Suppressor macrophage (primary cell): ENCODE results near the gene ZBTB44.
"Not testable (repeated sequence)": the region's sequence is repeated elsewhere in the genome, so short reads cannot be mapped to it uniquely, and the experiment has no call there.

Experiments
- DNase-seq, 4 experiments: peaks; one replicate each; pipeline ENCODE4 v3.0.0-alpha.2; 2020 to 2022

The ZBTB44 gene

DNA sequence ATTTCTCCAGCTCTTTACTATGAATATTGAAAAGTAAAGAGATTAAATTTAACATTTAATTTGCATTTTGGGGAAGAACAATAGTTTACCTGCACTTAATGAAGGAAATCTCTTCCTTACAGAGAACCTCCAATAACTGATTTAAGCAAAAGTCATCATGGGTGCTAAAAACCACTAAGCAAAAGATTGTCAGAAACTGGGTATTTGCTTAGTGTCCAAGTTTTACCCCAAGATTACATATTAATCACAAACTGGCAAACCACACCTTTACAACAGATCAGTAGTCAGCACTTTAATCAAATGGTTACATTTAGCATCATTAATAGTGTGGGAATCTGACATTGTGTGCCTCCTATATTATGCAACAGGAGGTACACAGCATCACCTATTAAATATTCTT lies 2.7 kb downstream of the ZBTB44 start:
- no peak for DNase-seq

DNA sequence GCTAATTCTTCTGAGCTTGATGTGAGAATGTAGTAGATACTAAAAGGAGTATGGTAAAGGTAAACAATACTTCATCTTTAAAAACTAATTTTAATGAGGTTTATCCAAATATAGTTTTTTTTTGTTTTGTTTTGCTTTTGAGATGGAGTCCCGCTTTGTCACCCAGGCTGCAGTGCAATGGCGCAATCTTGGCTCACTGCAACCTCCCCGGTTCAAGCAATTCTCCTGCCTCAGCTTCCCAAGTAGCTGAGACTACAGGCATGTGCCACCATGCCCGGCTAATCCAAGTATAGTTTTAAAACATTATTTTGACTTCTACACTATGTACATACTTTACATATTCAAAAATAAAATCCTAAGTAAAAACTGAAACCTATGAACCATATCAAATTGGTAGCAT lies 4.1 kb downstream of the ZBTB44 start:
- peak in 1 of 4 experiments; percentile 13 for DNase-seq

DNA sequence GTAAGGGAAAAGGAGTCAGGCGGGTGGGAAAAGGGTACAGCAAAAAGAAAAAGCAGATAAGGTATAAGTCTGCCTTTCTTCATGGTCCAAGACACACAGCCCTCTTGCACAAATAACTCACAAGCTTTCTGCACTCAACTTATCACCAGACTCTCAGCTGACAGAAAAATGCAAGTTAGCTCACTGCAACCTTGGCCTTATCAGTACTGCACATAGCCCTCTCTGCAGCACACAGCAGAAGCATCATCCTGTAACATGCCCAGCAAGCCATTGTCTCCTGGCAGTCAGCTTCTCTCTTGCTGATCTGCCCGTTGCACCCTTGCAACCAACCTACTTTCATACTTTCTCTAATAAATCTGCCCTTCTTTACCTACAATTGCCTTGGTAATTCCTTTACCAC lies 5.8 kb downstream of the ZBTB44 start:
- DNase-seq: no peak

DNA sequence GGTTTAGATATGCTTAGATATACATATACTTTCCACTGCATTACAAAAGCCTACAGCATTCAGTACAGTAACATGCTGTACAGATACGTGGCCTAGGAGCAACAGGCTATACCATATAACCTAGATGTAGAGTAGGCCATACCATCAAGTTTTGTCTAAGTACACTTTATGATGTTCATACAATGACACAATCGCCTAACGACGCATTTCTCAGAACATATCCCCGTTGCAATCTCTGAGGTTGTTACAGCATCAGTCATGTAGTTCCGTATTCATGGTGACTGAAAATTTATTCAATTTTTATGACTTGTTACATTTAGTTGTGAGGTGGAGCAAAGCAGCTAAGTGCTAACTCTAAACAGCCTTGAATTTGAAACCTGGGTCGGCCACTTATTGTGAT lies 6.7 kb downstream of the ZBTB44 start:
- peak in 2 of 4 experiments; percentile 17 to 30 for DNase-seq

DNA sequence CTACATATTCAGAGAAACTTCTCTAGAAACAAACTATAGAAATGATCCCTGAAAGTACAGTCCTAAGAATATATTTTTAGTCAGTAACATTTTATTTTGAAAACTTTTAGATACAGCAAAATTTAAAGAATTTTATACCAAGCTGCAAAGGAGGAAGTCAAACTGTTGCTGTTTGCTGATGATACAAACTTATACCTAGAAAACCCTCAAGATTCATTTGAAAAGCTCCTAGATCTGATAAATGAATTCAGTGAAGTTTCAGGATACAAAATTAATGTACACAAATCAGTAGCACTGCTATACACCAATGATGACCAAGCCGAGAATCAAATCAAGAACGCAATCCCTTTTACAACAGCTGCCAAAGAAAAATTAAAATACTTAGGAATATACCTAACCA lies 10.1 kb downstream of the ZBTB44 start:
- peak in 1 of 4 experiments; percentile 10 for DNase-seq

DNA sequence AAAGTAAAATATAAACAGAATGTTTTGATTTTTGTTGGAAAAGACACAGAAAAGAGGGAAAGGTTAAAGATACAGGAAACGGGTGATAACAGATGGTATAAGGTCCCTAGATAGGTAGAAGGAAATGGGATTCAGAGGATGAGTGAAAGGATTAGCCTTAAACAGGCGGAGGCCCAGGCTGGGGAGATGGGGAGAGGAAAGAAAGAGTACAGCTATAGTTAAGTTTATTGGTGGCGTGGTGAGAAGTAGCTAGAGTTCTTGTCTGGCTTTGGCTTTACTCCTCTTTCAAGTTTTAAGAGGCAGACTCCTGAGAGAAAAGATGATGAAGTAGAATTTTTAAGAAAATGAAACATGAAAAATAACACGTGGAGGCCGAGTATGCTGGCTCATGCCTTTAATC lies 13.7 kb downstream of the ZBTB44 start:
- DNase-seq: no peak

DNA sequence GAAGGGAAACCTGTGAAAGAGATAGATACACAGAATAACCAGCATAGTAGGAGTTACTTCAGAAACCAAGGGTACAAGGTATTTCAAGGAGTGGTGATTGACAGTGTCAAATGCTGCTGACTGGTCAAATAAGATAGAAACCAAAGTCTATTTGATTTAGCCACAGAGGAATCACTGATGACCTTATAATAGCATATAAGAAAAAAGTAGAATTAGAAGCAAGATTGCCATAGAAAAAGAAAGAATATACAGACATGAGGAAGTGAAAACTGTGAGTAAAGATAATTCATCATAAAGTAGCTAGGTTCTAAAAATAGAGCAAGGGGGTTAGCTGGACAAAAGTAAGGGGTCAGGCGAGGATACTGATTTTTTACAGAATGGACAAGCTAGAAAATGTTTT lies 14.2 kb downstream of the ZBTB44 start:
- DNase-seq: peak in 2 of 4 experiments; percentile 28 to 33

DNA sequence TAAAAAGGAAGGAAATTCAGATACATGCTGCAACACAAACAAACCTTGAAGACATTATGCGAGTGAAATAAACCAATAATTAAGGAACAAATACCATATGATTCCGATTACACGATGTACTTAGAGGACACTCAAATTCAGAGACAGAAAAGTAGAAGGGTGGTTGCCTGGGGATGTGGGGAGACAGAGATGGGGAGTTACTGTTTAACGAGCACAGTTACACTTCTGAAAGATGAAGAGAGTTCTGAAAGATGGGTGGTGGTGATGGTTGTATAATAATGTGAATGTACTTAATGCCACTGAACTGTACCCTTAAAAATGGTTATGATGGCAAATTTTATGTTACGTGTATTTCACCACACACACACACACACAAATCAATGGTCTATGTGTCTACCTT lies 14.7 kb downstream of the ZBTB44 start:
- no peak for DNase-seq

DNA sequence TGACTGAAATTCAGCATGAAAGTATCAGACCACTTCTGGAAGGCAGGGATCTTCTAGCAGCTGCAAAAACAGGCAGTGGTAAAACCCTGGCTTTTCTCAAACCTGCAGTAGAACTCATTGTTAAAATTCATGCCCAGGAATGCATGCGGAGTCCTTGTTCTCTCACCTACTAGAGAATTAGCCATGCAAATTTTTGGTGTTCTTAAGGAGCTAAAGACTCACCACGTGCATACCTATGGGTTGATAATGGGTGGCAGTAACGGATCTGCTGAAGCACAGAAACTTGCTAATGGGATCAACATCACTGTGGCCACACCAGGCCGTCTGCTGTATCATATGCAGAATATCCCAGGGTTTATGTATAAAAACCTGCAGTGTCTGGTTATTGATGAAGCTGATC lies 19.1 kb downstream of the ZBTB44 start:
- DNase-seq: no peak

DNA sequence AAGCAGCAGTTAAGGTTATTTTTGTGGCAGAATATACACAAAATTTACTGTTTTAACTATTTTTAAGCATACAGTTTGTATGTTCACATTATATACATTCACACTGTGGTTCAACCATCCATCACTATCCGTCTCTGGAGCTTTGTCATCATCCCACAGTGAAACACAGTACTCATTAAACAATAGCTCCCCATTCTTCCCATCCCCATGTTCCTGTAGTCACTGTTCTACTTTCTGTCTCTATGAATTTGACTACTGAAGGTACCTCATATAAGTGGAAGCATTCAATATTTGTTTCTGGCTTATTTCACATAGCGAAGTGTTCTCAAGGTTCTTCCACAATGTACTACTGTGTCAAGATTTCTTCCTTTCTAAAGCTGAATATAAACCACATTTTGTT lies 32.6 kb downstream of the ZBTB44 start:
- no peak for DNase-seq

DNA sequence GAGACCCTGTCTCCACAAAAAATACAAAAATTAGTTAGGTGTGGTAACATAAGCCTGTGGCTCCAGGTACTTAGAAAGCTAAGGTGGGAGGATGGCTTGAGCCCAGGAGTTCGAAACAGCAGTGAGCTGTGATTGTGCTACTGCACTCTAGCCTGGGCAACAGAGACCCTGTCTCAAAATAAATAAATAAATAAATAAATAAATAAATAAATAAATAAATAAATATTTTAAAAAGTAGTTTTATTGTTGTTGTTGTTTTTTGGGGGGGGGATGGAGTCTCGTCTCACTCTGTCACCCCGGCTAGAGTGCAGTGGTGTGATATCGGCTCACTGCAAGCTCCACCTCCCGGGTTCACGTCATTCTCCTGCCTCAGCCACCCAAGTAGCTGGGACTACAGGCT lies 33.4 kb downstream of the ZBTB44 start:
- not testable (repeated sequence) for DNase-seq

DNA sequence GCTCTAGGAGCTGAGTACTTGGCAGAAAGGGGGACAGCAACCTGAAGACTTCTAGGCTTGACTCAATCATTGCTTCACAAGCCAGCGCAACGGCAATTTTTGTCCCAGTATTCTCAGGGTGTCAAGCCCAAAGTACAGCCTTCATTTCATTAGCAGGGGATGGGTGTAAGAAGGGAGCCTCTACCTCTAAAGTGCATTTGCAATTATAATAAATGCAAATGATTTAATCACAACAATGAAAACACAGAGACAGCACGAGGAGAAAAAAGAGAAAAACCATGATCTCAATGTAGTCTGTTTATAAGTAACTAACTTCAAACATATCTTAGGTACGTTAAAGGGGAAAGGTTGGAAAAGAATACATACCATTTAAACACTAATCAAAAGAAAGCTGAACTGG lies 34.7 kb downstream of the ZBTB44 start:
- no peak for DNase-seq

DNA sequence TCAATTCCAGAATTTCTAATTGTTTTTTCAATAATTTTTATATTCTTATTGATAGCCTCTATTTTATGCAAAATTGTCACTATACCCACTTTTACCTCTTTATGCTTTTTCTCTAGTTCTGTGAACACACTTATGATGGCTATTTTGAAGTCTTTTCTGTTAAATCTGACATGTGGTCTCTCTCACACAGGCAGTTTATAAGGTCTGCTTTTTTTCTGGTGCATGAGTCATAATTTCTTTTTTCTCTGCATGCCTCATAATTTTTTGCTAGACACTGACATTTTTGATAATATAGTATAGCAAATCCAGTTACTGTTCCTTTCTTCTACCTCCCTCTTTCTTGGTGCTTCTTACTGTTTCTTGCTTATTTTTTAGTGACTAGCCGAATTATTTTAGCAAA lies 36.0 kb downstream of the ZBTB44 start:
- peak in 2 of 4 experiments; percentile 8 to 20 for DNase-seq

DNA sequence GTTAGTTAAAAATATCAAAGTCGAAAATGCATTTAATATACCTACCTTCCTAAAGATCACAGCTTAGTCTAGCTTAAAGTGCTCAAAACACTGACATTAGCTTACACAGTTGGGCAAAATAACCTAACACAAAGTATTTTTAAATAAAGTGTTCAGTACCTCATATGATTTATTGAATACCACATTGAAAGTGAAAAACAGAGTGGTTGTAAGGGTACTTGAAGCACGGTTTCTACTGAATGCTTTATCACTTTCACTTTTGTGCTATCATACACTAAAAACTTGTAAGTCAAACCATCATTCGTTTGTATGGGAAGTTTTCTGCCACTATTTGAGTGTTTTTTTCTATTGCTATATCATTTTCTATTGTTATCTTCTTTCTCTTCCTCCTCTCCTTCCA lies 36.6 kb downstream of the ZBTB44 start:
- DNase-seq: no peak

DNA sequence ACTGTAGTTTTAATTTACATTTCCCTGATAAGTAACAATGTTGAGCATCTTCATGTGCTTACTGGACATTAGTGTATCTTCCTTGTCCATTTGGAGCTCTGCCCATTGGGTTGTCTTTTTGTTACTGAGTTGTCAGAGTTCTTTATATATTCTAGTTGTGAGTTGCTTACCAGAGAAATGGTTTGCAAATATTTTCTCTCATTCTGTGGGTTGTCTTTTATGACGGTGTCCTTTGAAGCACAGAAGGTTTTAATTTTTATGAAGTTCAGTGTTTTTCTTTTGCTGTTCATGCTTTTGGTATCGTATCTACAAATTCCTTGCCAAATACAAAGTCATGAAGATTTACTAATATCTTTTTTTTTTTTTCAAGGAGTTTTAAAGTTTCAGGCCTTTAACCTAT lies 42.4 kb downstream of the ZBTB44 start:
- no peak for DNase-seq

DNA sequence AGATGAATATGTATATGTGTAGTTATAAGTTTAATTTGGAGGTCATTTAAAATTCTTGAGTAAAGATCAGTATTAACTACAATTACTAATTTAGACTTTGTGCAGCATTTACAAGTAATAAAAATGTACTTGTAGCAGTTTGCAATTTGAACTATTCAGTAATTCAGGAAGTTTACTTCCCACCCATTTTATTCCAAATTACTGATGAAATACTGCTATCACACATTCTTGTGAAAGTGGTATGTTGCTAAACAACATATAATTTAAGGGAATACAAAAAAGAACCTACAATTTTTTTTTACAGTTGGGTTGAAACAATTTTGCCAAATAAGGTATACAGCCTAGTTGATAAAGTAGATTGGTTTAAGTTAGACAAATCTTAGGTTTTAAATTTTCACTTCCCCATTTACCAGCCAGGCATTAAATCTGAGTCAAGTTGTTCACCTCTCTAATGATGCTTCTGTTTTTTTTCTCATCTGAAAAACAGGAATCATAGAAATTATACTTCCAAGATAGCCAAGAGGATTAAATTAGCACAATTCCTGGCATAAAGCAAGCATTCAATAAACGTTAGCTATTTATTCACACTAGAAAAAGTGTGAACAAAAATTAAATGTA lies 45.3 kb downstream of the ZBTB44 start:
- peak in 2 of 4 experiments; percentile 48 for DNase-seq

DNA sequence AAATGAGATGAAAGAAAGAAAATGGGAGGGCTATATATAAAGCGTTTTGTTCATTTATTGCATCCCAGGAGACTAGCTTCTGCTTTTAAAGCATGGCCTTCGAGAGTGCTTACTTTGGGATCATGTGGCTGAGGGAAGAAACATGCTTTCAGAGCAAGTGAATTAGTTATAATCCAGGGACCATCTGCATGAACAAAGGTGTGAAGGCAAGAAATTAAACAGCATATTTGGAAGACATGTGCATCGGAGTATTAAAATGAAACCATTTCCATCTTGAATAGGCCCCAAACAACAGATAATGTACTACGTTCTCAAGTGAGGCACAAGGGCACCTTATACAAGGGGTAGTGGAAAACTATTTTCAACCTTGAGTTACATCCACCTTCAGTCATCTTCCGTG lies 51.4 kb downstream of the ZBTB44 start:
- no peak for DNase-seq

DNA sequence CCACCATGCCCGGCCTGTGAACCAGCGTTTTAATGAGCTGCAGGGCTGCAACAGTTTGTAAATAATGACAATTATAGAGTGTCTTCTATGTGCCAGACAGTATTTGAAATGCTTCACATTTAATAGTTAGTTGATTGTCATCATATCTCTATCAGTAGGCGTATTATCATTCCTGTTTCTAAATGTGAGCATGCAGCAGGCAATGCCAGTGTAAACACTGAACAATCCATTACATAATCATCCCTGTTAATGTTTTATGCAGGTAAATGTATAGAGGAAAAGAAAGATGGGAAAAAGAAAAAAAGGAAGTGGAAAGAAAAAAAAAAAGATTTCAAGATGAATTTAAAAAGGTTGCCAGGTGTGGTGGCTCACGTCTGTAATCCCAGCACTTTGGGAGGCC lies 52.3 kb downstream of the ZBTB44 start:
- DNase-seq: no peak

DNA sequence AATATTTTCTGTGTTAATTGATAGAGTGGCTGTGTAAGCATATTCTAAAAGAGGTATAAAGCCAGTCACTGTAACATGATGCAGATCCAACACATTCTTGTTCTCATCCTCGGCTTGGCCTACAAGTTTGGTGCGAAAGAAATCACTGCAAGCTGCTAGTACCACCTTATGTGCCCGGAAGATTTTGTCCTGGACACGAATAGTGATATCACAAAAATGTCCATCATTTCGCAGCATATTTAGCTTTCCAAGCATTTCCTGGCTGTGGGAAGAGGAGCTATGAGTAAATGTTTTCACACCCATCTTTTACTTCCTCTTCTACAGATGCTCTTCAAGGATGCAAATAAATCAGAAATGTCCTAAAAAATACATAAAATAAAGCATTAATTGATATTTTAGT lies 53.1 kb downstream of the ZBTB44 start:
- peak in 3 of 4 experiments; percentile 2 to 14 (median 14) for DNase-seq

DNA sequence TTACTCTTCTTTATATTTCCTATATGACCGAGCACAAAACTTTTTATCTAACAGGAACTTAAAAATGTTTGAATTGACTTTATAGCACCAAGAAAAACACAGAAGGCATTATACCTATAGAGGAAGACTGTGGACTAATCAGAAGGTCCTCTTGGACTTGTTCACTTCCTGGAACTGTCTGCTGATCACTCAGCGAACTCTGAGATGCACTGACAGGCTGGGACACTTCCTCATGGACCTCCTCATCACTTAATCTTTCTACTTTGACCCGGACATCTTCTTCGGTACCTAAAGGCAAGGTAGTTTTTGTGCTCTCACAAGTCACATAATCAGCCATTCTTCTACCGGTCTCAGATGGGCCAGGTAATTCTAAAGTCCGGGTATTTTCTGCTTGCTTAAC lies 54.0 kb downstream of the ZBTB44 start:
- DNase-seq: no peak

DNA sequence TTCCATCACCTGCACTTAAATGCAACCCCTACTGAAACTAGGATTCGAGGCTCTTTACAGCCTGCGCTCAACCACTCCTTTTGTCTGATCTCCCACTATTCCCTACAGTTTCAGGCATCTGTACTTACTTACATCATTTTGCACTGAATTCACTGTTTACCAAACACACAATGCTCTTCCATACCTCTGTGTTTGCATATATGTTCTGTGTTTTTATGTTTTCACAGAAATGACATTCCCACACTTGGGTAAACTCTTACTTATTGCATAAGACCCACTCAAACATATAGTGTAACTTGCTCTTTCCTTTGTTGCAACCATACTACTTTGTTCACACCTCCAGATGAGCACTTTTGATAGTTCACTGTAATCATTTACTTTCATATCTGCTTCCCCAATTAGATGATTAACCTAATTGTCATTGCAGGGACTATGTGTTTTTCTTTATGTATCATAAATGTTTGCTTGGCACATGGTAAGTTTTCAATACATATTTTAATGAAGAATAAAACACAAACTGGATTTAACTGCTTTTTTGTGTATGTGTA lies 54.6 kb downstream of the ZBTB44 start:
- no peak for DNase-seq

DNA sequence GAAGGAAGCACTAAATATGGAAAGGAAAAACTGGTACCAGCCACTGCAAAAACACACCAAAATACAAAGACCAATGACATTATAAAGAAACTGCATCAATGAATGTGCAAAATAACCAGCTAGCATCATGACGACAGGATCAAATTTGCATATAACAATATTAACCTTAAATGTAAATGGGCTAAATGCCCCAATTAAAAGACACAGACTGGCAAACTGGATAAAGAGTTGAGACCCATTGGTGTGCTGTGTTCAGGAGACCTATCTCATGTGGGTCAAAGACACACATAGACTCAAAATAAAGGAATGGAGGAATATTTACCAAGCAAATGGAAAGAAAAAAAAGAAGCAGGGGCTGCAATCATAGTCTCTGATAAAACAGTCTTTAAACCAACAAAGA lies 63.0 kb downstream of the ZBTB44 start:
- DNase-seq: not testable (repeated sequence)

DNA sequence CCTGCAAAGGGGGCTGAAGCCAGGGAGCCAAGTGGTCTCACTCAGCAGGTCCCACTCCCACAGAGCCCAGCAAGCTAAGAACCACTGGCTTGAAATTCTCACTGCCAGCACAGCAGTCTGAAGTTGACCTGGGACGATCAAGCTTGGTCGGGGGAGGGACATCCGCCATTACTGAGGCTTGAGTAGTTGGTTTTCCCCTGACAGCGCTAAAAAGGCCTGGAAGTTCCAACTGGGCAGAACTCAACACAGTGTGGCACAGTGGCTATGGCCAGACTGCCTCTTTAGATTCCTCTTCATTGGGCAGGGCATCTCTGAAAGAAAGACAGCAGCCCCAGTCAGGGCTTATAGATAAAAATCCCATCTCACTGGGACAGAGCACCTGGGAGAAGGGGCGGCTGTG lies 64.8 kb downstream of the ZBTB44 start:
- not testable (repeated sequence) for DNase-seq

DNA sequence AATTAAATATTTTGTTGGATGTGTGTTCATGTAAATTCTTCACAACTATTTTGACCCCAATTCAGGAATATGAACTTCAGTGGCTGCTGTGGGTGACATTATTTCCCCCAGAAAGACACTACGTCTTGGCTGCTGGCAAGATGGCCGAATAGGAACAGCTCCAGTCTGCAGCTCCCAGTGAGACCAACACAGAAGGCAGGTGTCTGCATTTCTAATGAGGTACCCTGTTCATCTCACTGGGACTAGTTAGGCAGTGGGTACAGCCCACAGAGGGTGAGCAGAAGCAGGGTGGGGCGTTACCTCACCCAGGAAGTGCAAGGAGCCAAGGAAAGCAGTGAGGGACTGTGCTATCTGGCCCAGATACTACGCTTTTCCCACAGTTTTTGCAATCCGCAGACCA lies 65.3 kb downstream of the ZBTB44 start:
- no peak for DNase-seq

DNA sequence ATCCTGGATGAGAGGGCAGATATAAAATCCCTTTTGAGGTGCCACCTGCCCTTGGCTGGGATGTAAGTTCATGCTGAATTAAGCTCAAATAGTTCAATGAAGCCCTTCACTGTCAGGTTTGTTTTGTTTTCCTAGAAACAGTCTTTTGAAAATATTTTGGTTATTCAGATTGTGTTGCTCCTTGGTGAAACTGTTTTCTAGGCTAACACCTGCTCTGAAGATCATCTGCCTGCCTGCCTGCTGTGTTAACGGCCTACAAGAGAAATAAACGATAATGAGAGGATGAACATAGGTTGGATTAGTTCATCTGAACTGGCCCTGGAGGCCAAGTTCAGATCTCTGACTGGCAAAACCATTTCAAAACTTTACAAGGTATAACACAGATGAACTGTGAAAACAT lies 67.4 kb downstream of the ZBTB44 start:
- no peak for DNase-seq
